ENCODE measurements around the gene PML. TPM values are rescaled to one million over a fixed set of nuclear protein-coding genes. Genes with fewer than 3 reads are reported as not detected.
"Not testable (repeated sequence)": the region's sequence is repeated elsewhere in the genome, so short reads cannot be mapped to it uniquely, and the experiment has no call there.

PML gene
- polyA plus RNA-seq, 3 donors: 13.1 to 40.7 (median 20.6) TPM

GRCh38 chr15:74055804-74056203 lies 61.3 kb downstream of the PML start:
- Histone ChIP-seq H2AFZ (ENCODE audit: insufficient read depth, low read depth, low read length, poor library complexity, severe bottlenecking) (no peak overlapping the region), H3K4me1 (ENCODE audit: control insufficient read depth in 1 of 2, insufficient read depth in 2 of 2, low read length in 2 of 2) (peaks cover 12 to 13% of the 10 kb centered on the region in 2 donors), H3K79me2 (ENCODE audit: insufficient read depth, low read length) (no peaks in the 10 kb centered on the region), H3K27me3 (ENCODE audit: control insufficient read depth in 2 of 2, insufficient read depth in 2 of 2, low read length in 2 of 2) (no peaks in the 10 kb centered on the region), H3K4me2 (replicated peaks; ENCODE audit: extremely low read depth, low read length, poor library complexity, severe bottlenecking) (no peak overlapping the region), H3K36me3 (replicated peaks in 1 of 2; ENCODE audit: control insufficient read depth in 1 of 2, insufficient read depth in 2 of 2, low read length in 2 of 2) (no peaks in the 10 kb centered on the region), H3K4me3 (replicated peaks in 1 of 3; ENCODE audit: low read depth in 2 of 3, low read length in 3 of 3) (no peak overlapping the region), H4K20me1 (ENCODE audit: insufficient read depth, low read length) (no peaks in the 10 kb centered on the region), H3K9me3 (replicated peaks in 1 of 2; ENCODE audit: control insufficient read depth in 1 of 2, insufficient read depth in 1 of 2, low read length in 2 of 2) (no peaks in the 10 kb centered on the region), H3K27ac (ENCODE audit: low read depth in 1 of 2, low read length in 2 of 2) (no peak overlapping the region), H3K9ac (ENCODE audit: insufficient read depth, low read length, poor library complexity, severe bottlenecking) (no peak overlapping the region)
- TF ChIP-seq, protein P1, sequence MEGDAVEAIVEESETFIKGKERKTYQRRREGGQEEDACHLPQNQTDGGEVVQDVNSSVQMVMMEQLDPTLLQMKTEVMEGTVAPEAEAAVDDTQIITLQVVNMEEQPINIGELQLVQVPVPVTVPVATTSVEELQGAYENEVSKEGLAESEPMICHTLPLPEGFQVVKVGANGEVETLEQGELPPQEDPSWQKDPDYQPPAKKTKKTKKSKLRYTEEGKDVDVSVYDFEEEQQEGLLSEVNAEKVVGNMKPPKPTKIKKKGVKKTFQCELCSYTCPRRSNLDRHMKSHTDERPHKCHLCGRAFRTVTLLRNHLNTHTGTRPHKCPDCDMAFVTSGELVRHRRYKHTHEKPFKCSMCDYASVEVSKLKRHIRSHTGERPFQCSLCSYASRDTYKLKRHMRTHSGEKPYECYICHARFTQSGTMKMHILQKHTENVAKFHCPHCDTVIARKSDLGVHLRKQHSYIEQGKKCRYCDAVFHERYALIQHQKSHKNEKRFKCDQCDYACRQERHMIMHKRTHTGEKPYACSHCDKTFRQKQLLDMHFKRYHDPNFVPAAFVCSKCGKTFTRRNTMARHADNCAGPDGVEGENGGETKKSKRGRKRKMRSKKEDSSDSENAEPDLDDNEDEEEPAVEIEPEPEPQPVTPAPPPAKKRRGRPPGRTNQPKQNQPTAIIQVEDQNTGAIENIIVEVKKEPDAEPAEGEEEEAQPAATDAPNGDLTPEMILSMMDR (IDR thresholded peaks at IDR 0.05): no peak
- DNase-seq: no peak
- intact Hi-C loops (cut with micrococcal nuclease): no loop called here
- no peaks in the 10 kb centered on the region for H3K36me3 Mint-ChIP-seq
- no peak overlapping the region for H3K4me3 Mint-ChIP-seq
- H3K4me1 Mint-ChIP-seq: peaks cover 22% of the 10 kb centered on the region
- 100% methylated on average over 1 of the region's 2 CpGs for WGBS (ENCODE audit: insufficient coverage)
- no peak overlapping the region for H3K27ac Mint-ChIP-seq
- H3K9me3 Mint-ChIP-seq: peaks cover 0 to 4% (median 0%) of the 10 kb centered on the region in 7 donors
- peaks cover 3 to 4% (median 4%) of the 10 kb centered on the region in 3 donors for H3K27me3 Mint-ChIP-seq (ENCODE audit: low read depth in 3 of 3)

GRCh38 chr15:74056330-74056729 lies 61.8 kb downstream of the PML start:
- H3K79me2 ChIP-seq (ENCODE audit: insufficient read depth, low read length); H3K27ac ChIP-seq (ENCODE audit: low read depth in 1 of 2, low read length in 2 of 2); H3K36me3 Mint-ChIP-seq; H3K36me3 ChIP-seq (replicated peaks in 1 of 2; ENCODE audit: control insufficient read depth in 1 of 2, insufficient read depth in 2 of 2, low read length in 2 of 2); H3K4me1 ChIP-seq (ENCODE audit: control insufficient read depth in 1 of 2, insufficient read depth in 2 of 2, low read length in 2 of 2); H3K4me3 ChIP-seq (replicated peaks in 1 of 3; ENCODE audit: low read depth in 2 of 3, low read length in 3 of 3); H3K4me3 Mint-ChIP-seq; H3K27me3 Mint-ChIP-seq (ENCODE audit: low read depth in 3 of 3); H3K27me3 ChIP-seq (ENCODE audit: control insufficient read depth in 2 of 2, insufficient read depth in 2 of 2, low read length in 2 of 2); H2AFZ ChIP-seq (ENCODE audit: insufficient read depth, low read depth, low read length, poor library complexity, severe bottlenecking); H3K9ac ChIP-seq (ENCODE audit: insufficient read depth, low read length, poor library complexity, severe bottlenecking); intact Hi-C loops (cut with micrococcal nuclease); H3K9me3 Mint-ChIP-seq; H4K20me1 ChIP-seq (ENCODE audit: insufficient read depth, low read length); H3K4me2 ChIP-seq (replicated peaks; ENCODE audit: extremely low read depth, low read length, poor library complexity, severe bottlenecking); DNase-seq; H3K9me3 ChIP-seq (replicated peaks in 1 of 2; ENCODE audit: control insufficient read depth in 1 of 2, insufficient read depth in 1 of 2, low read length in 2 of 2): not testable (repeated sequence)
- WGBS (ENCODE audit: insufficient coverage): 88% methylated on average over 1 of the region's 5 CpGs
- Mint-ChIP-seq H3K27ac (peak overlapping the region in 1 of 7 donors; percentile 16), H3K4me1 (peaks cover 16% of the 10 kb centered on the region)

DNA sequence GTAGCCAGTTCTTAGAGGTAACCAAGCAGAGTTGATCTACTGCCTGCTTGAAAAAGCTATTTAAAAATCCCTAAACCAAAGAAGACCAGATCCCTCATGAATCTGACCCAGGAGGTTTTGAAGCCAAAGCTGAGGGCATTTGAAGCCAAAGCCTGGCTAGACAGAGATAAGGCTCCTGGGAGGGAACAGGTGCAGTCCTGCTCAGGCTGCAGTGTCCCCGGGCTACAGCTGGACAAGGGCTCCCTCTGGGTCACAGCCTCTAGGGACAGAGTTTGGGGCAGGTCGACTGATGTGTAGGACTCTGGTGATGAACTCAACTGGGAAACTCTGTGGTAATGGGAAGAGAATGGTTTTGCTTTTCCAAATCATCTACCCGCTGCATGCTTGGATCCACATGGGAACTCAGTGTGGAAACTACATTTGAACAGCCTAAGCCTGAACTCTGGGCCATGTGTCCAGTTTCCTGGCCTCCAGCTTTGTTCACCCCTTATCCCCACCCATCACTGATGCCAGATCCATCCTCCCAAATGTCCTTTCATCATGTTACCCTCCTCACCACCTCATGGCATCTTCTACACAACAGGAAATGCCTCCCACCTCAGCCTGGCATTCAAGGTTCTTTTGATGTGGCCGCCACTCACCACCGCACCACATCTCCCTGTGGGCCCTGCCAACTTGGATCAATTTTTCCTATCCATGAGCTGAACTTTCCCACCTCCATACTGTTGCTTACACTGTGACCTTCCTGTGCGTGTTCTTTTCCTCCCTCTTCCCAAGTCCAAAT lies 64.7 kb downstream of the PML start:
- H3K4me1 ChIP-seq (ENCODE audit: control insufficient read depth in 1 of 2, insufficient read depth in 2 of 2, low read length in 2 of 2); H3K79me2 ChIP-seq (ENCODE audit: insufficient read depth, low read length); H3K4me1 Mint-ChIP-seq; H3K9ac ChIP-seq (ENCODE audit: insufficient read depth, low read length, poor library complexity, severe bottlenecking); H3K27ac ChIP-seq (ENCODE audit: low read depth in 1 of 2, low read length in 2 of 2); H3K4me3 Mint-ChIP-seq; H3K27me3 ChIP-seq (ENCODE audit: control insufficient read depth in 2 of 2, insufficient read depth in 2 of 2, low read length in 2 of 2); H3K27me3 Mint-ChIP-seq (ENCODE audit: low read depth in 3 of 3); H3K36me3 ChIP-seq (replicated peaks in 1 of 2; ENCODE audit: control insufficient read depth in 1 of 2, insufficient read depth in 2 of 2, low read length in 2 of 2); intact Hi-C loops (cut with micrococcal nuclease); H3K4me3 ChIP-seq (replicated peaks in 1 of 3; ENCODE audit: low read depth in 2 of 3, low read length in 3 of 3); DNase-seq; H3K4me2 ChIP-seq (replicated peaks; ENCODE audit: extremely low read depth, low read length, poor library complexity, severe bottlenecking); H4K20me1 ChIP-seq (ENCODE audit: insufficient read depth, low read length); H3K9me3 Mint-ChIP-seq; H2AFZ ChIP-seq (ENCODE audit: insufficient read depth, low read depth, low read length, poor library complexity, severe bottlenecking); H3K36me3 Mint-ChIP-seq; H3K9me3 ChIP-seq (replicated peaks in 1 of 2; ENCODE audit: control insufficient read depth in 1 of 2, insufficient read depth in 1 of 2, low read length in 2 of 2): not testable (repeated sequence)
- WGBS (ENCODE audit: insufficient coverage): 100% methylated on average over 1 of the region's 6 CpGs
- H3K27ac Mint-ChIP-seq: peak overlapping the region in 1 of 7 donors; percentile 13
